SH-SY5Y (cell line): ENCODE results near the gene LRRC8A.

Experiments
- GATA2 ChIP-seq: IDR thresholded peaks from 2 replicates; pipeline ENCODE4 v1.6.1; 2011; ENCODE audit warnings: mild to moderate bottlenecking, low read depth, low read length
- GATA3 ChIP-seq: IDR thresholded peaks from 2 replicates; pipeline ENCODE4 v1.6.1; 2011; ENCODE audit warnings: low read depth, mild to moderate bottlenecking, low read length, moderate library complexity

- TF ChIP-seq GATA3 (no peak), GATA2 (no peak)
These were observed 62.1 kb downstream of the LRRC8A start for GRCh38 chr9:128943832-128944620.
